Measurements from ENCODE around the gene NBEA.
A peak's percentile ranks its signal among the peaks of the same experiment; 100 is the strongest.
"Not testable (repeated sequence)": the region's sequence is repeated elsewhere in the genome, so short reads cannot be mapped to it uniquely, and the experiment has no call there.

The NBEA gene

GRCh38 chr13:35649162-35649561 is 707.1 kb downstream of the NBEA start:
- no peak for DNase-seq (ENCODE audit: low spot score)

GRCh38 chr13:35659796-35660195 is 717.7 kb downstream of the NBEA start:
- no peak for DNase-seq (ENCODE audit: low spot score)

- no peak for DNase-seq (ENCODE audit: low spot score)
These were observed 722.7 kb downstream of the NBEA start for GRCh38 chr13:35664747-35665146.

- DNase-seq (ENCODE audit: low spot score): no peak
These were observed 727.3 kb downstream of the NBEA start for GRCh38 chr13:35669321-35669720.

- no peak for DNase-seq (ENCODE audit: low spot score)
These were observed 730.5 kb downstream of the NBEA start for GRCh38 chr13:35672611-35673010.

- DNase-seq (ENCODE audit: low spot score): no peak
These were observed 733.6 kb downstream of the NBEA start for GRCh38 chr13:35675651-35676050.

- DNase-seq (ENCODE audit: low spot score): not testable (repeated sequence)
These were observed 735.8 kb downstream of the NBEA start for GRCh38 chr13:35677863-35678262.

- DNase-seq (ENCODE audit: low spot score): no peak
These were observed 739.6 kb downstream of the NBEA start for GRCh38 chr13:35681685-35682084.

GRCh38 chr13:35684432-35684831 is 742.4 kb downstream of the NBEA start:
- no peak for DNase-seq (ENCODE audit: low spot score)

- DNase-seq (ENCODE audit: low spot score): no peak
These were observed 745.3 kb downstream of the NBEA start for GRCh38 chr13:35687336-35687735.

GRCh38 chr13:35690581-35691207 is 748.6 kb downstream of the NBEA start:
- DNase-seq (ENCODE audit: low spot score): peak; percentile 10

- no peak for DNase-seq (ENCODE audit: low spot score)
These were observed 751.2 kb downstream of the NBEA start for GRCh38 chr13:35693134-35693784.

- no peak for DNase-seq (ENCODE audit: low spot score)
These were observed 752.0 kb downstream of the NBEA start for GRCh38 chr13:35694031-35694430.

GRCh38 chr13:35694549-35695447 is 752.7 kb downstream of the NBEA start:
- no peak for DNase-seq (ENCODE audit: low spot score)

GRCh38 chr13:35695448-35695770 is 753.3 kb downstream of the NBEA start:
- DNase-seq (ENCODE audit: low spot score): no peak

- peak; percentile 43 for DNase-seq (ENCODE audit: low spot score)
These were observed 755.2 kb downstream of the NBEA start for GRCh38 chr13:35697186-35697730.

GRCh38 chr13:35698911-35699576 is 757.0 kb downstream of the NBEA start:
- DNase-seq (ENCODE audit: low spot score): no peak

GRCh38 chr13:35699825-35700510 is 757.9 kb downstream of the NBEA start:
- peak; percentile 7 for DNase-seq (ENCODE audit: low spot score)

- no peak for DNase-seq (ENCODE audit: low spot score)
These were observed 758.6 kb downstream of the NBEA start for GRCh38 chr13:35700671-35701070.

GRCh38 chr13:35702316-35702715 is 760.2 kb downstream of the NBEA start:
- no peak for DNase-seq (ENCODE audit: low spot score)

GRCh38 chr13:35703061-35703460 is 761.0 kb downstream of the NBEA start:
- DNase-seq (ENCODE audit: low spot score): no peak

GRCh38 chr13:35704331-35704730 is 762.3 kb downstream of the NBEA start:
- no peak for DNase-seq (ENCODE audit: low spot score)
